Activated effector memory CD4-positive, alpha-beta T cell treated with Interleukin-2 at 50 U/mL for 16 hours (primary cell): Measurements from ENCODE around the gene ARR3.
"Not testable (repeated sequence)": the region's sequence is repeated elsewhere in the genome, so short reads cannot be mapped to it uniquely, and the experiment has no call there.

Experiments
- DNase-seq: peaks from one replicate; pipeline ENCODE4 v3.0.0-alpha.2; 2020

The ARR3 gene

DNA sequence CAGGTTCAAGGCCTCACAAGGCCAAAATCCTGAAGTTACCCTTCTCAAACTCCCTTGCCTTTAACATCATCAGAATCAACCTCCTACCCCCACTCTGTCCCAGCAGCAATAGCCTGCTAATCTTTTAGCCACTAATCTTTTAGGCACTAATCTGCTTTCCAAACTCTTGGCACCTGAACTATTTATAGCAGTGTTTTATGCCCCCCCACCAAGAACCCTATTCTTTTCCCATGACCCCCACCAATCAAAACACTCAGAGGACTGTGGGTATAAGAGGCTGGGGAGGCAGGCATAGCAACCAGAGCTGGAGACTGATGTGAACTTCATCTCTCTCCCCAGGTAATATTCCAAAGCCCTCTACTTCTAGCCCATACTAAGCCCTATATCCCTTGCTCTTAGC is at the start of gene ARR3:
Gene ARR3, plus strand, starts transcription at position 301 of the 400 bp plus-strand sequence. CDS start 1,052 bp downstream, outside the sequence.
- DNase-seq = no peak

DNA sequence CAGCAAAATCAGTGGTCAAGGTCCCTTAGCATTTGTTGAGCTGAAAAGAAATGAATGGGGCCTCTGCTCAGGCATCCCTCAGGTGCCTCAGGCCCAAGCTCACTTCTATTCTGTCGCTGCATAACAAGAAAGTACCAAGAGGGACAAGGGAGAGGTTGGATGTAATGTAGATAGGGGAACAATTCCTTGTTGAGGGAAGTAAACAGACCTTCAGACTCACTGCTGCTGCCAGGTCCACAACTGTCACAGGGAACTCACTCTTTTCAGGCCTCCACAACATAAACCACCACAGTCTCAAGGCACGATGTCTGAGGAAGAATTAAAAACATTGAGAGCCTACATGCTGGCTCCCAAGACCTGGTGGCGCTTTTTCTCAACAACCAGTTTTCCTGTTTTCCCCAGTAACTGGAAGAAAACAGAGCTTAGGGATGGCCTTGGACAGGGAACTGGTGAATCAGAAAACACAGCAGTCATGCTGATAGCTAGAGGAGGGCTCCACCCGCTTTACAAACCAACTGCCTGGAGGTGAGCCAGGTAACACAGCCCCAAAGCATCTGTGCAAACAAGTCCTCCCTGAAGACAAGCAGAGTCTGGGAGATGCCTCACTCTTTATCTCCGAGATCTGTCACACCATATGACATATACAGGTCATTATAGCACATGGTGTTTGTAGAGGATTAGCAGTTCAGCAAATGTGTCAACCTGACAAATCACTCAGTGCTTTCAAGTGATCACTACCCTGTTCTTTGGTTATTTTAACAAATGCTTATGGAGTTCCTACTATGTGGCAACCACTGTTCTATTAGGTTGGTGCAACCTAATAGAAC is 48.0 kb upstream of the ARR3 start:
- DNase-seq = no peak

DNA sequence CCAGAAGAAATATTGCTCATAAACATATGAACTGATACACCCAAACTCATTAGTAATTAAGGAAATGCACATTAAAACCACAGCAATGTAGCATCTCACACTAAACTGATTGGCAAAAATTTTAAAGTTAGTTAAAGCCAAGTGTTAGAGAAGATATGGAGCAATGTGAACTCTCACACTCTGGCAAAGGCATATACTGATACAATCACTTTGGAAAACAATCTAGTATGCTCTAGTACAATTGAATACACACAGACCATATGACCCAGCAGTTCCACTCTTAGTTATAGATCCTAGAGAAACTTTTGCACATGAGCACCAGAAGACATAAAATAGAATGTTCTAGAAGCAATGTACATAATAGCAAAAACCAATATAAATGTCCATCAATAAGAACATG is 42.1 kb upstream of the ARR3 start:
- DNase-seq = no peak

DNA sequence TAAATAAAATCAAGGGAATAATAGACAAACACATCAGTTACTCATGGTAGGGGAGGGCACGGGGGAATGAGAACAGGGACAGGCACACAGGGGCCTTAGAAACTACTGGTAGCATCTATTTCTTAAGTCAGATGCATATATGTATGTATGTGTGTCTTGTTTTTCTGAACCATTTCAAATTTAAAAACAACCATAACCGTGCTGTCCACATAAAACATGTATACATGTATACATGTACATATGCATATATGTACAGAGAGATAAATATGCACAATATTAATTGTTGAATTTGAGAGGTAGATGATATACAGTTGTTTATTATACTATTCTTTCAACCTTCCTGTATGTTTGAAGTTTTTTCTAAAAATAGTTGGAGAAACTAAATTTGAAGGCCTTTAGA is 41.4 kb upstream of the ARR3 start:
- no peak for DNase-seq

DNA sequence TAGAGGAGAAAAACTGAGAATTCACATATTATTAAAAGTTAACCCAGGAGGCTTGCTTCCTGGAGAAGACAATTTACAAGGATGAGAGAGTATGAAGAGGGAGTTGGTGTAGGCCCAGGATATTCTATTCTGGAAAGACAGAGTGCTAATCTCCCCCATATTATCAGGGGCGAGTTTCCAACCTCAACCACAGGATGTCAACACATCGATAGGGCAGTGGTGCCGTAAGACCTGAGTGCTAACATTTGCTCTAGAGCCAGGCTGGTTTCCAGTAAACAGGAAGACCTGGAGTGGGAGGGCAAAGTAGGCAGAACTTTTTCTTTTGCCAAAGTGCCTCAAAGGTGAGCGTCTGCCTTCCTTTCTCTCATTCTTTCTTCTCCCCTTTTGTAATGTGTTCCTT is 36.5 kb upstream of the ARR3 start:
- no peak for DNase-seq

DNA sequence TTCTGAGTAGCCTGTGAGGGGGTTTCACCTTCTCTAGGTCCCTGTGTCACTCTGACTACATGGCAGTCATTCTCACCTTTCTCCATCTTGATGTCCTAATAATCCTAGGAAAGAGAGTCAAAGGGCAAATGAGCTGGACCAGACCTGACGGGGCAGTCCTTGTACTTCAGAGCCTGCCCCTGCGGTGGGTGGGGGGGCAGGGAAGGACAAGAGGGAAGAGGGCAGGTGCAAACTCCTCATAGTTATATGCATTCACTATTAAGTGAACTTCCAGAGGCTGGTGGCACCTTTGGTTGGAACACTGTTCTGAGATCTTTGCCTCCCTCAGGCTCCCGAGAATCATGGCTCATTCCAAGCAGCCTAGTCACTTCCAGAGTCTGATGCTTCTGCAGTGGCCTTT is 33.8 kb upstream of the ARR3 start, which contains the start of gene AWAT1:
Gene AWAT1, plus strand, starts transcription at position 301 of the 400 bp plus-strand sequence. Its CDS starts 41 bp downstream, at position 342.
- no peak for DNase-seq

DNA sequence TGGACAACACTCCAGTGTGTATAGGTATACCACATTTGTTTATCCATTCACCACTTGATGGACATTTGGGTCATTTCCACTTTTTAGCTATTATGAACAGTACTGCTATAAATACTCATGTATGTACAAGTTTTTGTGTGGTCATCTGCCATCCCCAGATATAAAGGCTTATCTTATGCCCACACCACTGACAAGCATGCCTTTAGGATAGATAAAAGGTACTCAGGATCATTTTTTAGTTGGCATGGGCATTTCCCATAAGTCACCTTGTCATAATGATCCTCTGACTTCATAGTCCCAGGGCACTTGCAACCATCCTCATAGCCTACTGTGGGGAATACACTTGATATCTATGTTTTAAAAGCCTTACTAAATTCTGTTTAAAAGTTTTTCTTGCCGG is 27.4 kb upstream of the ARR3 start:
- no peak for DNase-seq

DNA sequence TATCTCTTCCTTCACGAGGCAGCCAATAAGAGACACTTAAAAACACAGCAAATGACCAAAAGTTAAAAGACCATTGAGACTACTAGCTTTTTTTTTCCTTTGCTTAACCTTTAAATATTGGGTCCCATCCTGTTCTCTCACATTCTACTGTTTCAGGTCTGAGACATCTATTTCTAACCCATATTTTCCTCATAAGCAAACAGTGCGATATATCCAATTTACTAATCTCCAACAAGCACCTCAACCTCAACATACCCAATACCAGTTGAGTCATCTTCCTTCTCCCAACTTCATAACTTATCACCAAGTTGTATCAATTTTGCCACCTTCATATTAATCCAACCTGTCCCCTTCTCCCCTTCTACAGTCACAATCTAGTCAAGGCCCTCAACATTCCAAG is 26.6 kb upstream of the ARR3 start:
- no peak for DNase-seq

DNA sequence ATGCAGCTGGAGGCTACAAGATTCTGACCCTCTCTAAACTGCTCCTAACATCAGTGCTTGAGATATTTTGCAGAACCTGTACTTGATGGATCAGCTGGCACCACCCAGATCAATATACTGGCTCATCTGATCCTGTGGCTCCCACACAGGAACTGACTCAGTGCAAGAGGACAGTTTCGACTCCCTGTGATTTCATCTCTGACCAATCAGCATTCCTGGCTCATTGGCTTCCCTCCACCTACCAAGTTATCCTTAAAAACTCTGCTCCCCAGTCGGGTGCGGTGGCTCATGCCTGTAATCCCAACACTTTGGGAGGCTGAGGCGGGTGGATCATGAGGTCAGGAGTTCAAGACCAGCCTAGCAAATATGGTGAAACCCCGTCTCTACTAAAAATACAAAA is 24.5 kb upstream of the ARR3 start:
- not testable (repeated sequence) for DNase-seq

DNA sequence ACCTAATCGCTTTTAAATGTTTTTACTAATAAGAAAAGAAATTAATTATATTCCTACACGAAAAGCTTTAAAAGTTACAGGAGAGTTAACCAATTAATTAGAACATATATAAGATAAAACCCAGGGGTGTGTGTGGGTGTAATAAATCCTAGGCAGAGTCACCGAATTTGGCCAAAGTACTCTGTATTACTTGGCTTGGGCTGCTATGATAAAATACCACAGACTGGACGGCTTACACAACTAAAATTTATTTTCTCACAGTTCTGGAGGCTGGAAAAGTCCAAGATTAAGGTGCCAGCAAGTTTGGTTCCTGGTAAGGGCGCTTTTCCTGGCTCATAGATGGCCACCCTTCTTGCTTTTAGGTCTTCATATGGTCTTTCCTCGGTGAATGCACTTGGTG is 23.3 kb upstream of the ARR3 start:
- no peak for DNase-seq

DNA sequence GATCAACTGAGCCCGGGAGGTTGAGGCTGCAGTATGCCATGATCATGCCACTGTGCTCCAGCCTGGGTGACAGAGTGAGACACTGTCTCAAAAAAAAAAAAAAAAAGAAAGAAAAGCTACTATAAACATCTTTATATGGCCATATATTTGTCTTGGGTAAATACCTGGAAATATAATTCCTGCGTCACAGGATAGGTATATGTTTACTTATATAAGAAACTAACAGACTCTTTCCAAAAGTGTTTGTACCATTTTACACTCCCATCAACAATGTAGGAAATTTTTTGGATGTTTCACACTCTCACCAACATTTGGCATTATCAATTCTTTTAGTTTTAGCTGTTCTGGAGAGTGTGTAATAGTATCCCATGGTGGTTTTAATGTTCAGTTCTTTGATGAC is 20.9 kb upstream of the ARR3 start:
- DNase-seq = no peak

DNA sequence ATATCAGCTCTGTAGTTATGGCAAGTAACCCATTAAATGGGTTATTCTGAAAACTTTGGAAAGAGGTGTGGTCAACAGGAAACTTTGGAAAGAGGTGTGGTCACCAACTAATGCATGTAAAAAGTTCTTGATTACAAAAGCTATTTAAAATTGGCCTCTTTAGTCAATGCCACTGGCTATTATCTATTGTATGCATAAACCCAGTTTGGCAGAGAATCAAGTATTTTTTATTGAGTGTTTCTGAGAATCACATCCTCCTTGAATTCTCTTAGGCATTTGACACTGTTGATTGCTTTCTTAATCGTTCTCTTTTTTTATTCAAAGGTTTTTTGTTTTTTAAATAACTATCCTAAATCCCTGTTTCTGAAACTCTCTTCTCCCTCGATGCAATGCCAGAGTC is 15.6 kb upstream of the ARR3 start:
- DNase-seq = no peak

DNA sequence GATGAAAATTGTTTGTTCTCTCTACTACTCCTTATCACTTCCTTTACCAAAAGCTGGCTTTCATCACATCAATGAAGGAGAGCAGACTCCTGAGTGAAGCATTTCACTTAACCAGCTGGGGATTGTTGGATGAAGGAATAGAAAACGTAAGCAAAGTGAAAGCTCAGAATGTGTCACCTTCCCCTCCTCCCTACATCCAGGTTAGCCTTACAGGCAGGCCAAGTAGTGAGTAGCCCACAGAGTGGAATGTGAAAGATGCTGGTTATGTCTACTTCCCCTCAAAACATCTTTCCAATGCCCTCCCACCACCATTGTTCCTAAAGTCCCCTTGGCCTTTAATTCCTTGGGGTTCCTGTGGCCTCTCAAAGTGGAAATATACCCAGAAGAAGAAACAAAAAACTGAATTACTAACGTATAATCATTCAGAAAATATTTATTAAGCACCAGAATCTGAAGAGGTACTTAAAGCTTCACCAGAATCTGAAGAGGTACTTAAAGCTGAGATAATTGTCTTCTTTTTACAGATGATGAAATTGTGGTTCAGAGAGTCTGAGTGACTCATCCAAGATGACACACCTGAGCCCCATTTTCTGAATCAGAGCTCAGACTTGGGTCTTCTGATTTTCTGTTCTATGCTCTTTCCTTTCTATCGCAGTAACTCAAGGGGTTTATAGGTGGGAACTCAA is 14.6 kb upstream of the ARR3 start:
- DNase-seq = no peak

DNA sequence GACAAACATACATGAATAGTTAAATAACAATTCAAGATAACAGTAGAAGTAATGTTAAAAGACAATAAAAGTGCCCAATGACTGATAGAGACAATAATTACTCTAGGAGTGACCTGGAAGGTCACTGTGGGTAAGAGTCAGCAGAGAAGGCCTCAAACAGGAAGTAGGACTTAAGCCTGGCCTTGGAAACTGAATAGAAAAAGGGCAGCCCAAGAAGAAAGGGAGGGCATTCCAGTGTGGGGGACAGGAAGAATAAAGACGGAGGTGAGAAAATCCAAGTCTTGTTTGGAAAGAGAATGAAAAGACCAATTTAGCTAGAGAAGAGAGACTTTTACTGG is 14.1 kb upstream of the ARR3 start:
- no peak for DNase-seq

DNA sequence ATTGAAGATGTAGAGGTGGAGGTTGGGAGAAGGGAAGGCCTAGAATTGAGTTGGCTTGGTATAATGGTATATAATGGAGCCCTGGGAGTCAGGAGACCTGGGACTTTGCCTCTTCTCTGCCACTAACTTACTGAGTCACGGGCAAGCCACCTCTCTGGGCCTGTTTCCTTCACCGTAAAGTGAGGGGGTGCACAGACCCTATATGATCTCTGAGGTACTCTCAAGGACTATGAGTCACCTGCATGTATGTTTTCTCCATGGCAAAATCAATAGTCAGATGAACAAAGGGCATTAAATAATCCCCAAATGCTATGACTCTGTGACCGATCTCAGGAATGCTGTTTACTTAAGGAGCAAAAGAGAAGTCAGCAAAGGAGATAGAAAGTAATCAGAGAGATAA is 13.2 kb upstream of the ARR3 start:
- DNase-seq = no peak

DNA sequence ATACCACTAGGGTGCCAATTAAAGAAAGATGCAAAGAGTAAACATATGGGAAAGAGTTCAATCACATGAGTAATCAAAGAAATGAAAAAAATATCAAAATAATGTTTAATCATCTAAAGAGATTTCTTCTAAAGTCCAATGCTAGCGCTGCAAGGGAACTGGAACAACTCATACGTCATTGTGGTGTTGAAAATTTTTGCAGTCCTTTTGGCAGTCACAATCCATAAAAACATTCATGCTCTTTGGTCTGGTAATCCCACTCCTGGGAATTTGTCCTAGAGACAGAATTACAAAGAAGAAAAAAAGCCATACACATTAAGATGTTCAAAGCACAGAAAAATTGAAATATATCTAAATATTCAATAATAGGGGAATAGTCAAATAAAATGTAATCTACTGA is 12.7 kb upstream of the ARR3 start:
- no peak for DNase-seq

DNA sequence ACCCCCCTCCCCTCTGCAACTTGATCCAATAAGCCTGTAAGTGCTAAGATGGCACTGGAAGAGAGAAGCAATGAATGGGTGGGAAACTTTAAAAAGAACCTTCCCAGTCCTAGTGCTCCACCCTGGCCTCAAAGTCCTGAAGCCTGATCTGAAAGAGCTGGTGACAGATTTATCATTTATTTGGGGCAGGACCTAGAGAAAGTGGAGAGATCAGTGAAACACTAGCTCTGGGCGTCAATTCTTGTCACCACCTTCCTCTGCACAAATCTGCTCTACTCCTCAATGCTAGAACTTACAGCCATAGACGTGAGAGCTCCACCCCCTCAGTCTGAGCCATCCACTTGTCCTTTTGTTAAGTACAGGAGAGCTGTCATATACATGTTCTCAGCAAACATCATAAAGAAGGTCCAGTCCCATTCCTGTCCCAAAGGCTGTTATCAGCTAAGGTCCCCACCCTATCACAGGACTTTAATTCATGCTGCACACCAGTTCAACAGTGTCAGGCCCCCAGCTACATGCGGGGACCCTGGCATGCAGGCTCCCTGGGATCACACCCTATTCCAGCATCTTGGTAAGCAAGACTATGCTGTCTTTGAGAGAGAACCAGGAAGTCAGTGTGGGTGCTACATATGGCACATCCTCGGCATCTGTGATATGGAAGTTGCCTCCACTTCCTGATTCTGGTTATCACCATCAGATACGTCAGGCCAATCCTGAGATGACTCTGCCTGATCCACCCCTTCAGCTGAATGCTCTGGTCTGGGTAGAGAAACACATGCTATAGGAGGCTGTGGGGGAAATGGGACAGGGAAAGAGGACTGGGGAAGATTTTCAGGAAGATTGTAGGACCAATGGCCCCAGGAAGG is 10.5 kb upstream of the ARR3 start:
- no peak for DNase-seq

DNA sequence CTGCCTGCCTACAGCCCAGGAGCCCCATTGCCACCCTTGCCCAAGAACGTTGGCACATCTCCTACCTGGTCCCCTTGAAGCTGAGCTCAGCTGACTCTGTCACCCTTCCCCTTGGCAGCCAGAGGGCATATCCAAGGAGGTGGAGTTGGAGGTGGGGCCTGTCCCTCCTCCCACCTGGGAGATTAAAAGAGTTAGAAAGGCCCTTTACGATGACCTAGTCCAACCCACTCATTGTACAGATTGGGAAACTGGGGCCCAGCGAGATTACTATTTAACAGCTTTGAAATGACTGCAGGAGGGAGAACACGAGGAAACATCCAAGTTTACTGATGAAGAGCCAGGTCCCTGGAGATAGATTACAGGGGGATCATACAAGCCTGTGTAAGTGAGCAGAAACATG is 8.0 kb upstream of the ARR3 start, which contains the start of gene P2RY4:
Gene P2RY4, minus strand, starts transcription at position 101 of the 400 bp plus-strand sequence. CDS start 580 bp downstream, outside the sequence.
- DNase-seq = no peak

DNA sequence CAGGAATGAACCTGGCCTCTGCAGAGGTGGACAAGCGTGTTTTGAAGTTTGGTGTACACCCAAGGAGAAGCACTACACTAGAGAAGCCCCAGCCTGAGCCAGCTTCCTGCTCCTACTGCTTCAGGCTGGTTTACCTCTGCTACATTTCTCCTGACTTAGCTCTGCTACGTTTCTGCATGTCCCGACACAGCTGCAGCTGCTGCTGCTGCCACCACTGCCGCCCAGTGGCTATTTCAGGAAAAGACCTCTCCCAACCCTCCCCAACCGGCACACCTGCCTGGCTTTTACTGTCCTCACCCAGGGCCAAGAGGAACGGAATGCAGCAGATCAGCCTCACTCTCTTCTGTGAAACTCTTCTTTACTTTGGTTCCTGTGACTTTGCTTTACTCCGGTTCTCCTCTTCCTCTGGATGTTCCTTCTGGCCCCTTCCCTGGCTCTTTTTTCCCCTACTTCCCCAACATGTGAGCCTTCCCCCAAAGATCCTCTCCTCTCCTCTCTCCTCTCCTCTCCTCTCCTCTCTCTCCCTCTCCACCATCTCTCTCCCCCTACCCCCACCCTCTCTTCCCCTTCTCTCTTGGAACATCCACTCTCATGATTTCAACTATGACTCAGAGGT is 5.1 kb upstream of the ARR3 start:
- DNase-seq = no peak

DNA sequence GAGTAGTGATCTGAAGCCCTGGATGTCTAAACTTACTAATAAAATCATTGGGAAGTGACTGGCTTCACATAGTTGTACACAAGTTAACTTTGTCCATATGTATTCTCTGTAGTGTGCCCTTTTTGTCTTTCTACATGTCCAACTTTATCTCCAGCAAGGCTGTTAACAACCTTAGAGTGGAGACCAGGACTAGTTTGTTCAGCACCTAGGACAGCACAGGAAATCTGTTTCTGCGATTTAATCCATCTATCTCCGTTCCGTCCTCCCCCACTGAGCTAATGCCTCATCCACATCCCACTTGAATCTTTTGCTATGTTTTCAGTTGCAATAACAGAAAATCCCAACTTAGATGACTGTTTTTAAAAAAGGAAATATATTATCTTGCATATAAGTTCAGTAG is 3.4 kb upstream of the ARR3 start:
- DNase-seq = no peak

DNA sequence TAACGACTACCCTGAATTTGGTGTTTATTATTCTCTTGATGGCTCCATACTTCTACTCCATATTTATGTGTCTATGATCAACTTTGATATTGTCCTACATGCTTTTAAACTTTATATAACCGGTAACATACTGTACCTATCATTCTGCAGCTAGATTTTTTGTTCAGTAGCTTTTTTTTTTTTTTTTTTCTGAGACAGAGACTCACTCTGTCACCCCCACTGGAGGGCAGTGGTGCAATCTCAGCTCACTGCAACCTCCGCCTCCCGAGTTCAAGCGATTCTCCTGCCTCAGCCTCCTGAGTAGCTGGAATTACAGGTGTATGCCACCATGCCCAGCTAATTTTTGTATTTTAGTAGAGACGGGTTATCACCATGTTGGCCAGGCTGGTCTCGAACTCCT is 5.9 kb downstream of the ARR3 start:
- DNase-seq = not testable (repeated sequence)

DNA sequence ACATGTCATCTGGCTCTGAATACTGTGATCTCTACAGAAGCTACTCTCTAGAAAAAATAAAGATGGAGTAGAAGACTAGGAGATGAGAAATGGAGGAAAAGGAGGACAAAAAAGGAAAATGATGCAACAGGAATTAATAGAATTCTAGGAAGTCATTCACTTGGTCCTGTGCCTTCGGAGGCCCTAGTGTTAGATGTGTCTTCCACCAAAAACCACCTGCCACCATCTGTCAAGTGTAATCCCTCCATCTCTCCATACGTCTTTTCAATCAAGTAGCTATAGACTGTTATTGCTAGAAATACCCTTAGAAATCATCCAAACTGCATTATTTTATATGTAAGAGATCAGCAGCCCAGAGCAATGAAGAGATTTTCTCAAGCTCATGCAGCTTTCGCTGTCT is 10.9 kb downstream of the ARR3 start:
- no peak for DNase-seq

DNA sequence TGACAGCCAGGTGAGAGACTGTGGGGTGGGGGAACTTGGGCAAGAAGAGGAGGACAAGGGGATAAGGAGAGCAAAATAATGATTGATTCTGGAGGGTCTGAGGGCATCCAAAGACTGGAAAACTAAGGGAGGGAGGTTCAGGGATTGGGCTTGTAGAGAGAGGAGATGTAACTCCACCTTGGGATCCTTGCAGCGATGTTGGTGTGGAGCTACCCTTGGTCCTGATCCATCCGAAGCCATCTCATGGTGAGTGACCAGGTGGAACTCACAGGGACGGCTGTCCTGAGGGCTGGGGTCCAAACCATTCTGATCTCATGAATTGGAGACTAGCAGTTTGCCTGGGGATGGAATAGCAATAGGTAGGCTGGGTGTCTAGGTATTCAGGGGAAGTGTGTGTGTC is 12.4 kb downstream of the ARR3 start:
- DNase-seq = no peak
